Measurements from ENCODE around the gene ATP5PB. TPM values are rescaled to one million over a fixed set of nuclear protein-coding genes. Genes with fewer than 3 reads are reported as not detected.

ATP5PB gene
- polyA plus RNA-seq, 1 experiment = 519 TPM

GRCh38 chr1:111406321-111406768, 42.9 kb upstream of the ATP5PB start:
- no peaks in the 10 kb centered on the region for H3K9me3 ChIP-seq (ENCODE audit: control insufficient read depth, insufficient read depth, low read length)
- ChIA-PET POLR2A (no interaction called here), CTCF (interaction anchor here (1.2 kb wide), 1 partner anchor 11 kb away, joined by 3 read pairs; no protein-coding TSS in a partner anchor)
- H3K27me3 ChIP-seq (ENCODE audit: control insufficient read depth, insufficient read depth, low read length) = peaks cover 36% of the 10 kb centered on the region
- DNase-seq (ENCODE audit: low read depth, low spot score) = no peak
- TF ChIP-seq CTCF (IDR thresholded peaks at IDR 0.05; ENCODE audit: low read depth, low read length) = no peak
- peak overlapping the region; percentile 31 for H3K27ac ChIP-seq (ENCODE audit: low read depth, low read length)
- no peak overlapping the region for H3K4me3 ChIP-seq (ENCODE audit: low read depth, low read length)

GRCh38 chr1:111407301-111407700, 42.0 kb upstream of the ATP5PB start:
- CTCF ChIA-PET = interaction anchor here (1.2 kb wide), 1 partner anchor 10 kb away, joined by 3 read pairs; no protein-coding TSS in a partner anchor
- TF ChIP-seq CTCF (IDR thresholded peaks at IDR 0.05; ENCODE audit: low read depth, low read length) = no peak
- Histone ChIP-seq H3K27me3 (ENCODE audit: control insufficient read depth, insufficient read depth, low read length) (peaks cover 32% of the 10 kb centered on the region), H3K9me3 (ENCODE audit: control insufficient read depth, insufficient read depth, low read length) (no peaks in the 10 kb centered on the region), H3K4me3 (ENCODE audit: low read depth, low read length) (no peak overlapping the region), H3K27ac (ENCODE audit: low read depth, low read length) (no peak overlapping the region)
- POLR2A ChIA-PET = no interaction called here
- no peak for DNase-seq (ENCODE audit: low read depth, low spot score)

GRCh38 chr1:111412839-111413238, 36.4 kb upstream of the ATP5PB start:
- H3K27me3 ChIP-seq (ENCODE audit: control insufficient read depth, insufficient read depth, low read length) = peaks cover 3% of the 10 kb centered on the region
- POLR2A ChIA-PET = no interaction called here
- no peak for DNase-seq (ENCODE audit: low read depth, low spot score)
- no peak overlapping the region for H3K4me3 ChIP-seq (ENCODE audit: low read depth, low read length)
- no peak overlapping the region for H3K27ac ChIP-seq (ENCODE audit: low read depth, low read length)
- CTCF ChIA-PET = interaction anchor here (0.7 to 3.7 kb wide), 3 partner anchors 12 to 382 kb away, joined by 3 to 16 read pairs (median 3); no protein-coding TSS in a partner anchor
- TF ChIP-seq CTCF (IDR thresholded peaks at IDR 0.05; ENCODE audit: low read depth, low read length) = no peak
- H3K9me3 ChIP-seq (ENCODE audit: control insufficient read depth, insufficient read depth, low read length) = no peaks in the 10 kb centered on the region

GRCh38 chr1:111414756-111415155, 34.5 kb upstream of the ATP5PB start:
- H3K27me3 ChIP-seq (ENCODE audit: control insufficient read depth, insufficient read depth, low read length) = peaks cover 3% of the 10 kb centered on the region

More at GRCh38 chr1:111414756-111415155, 34.5 kb upstream of the ATP5PB start:
- no peak for TF ChIP-seq CTCF (IDR thresholded peaks at IDR 0.05; ENCODE audit: low read depth, low read length)
- H3K27ac ChIP-seq (ENCODE audit: low read depth, low read length) = no peak overlapping the region
- no peaks in the 10 kb centered on the region for H3K9me3 ChIP-seq (ENCODE audit: control insufficient read depth, insufficient read depth, low read length)
- DNase-seq (ENCODE audit: low read depth, low spot score) = no peak
- ChIA-PET POLR2A (no interaction called here), CTCF (interaction anchor here (3.7 kb wide), 1 partner anchor 14 kb away, joined by 16 read pairs; no protein-coding TSS in a partner anchor)
- no peak overlapping the region for H3K4me3 ChIP-seq (ENCODE audit: low read depth, low read length)

Data from AG04450 (cell line).